Neural cell (in vitro differentiated cells): Measurements from ENCODE around the gene MCIDAS.

Experiments used
- EP300 ChIP-seq: fragments of 450-650 bp; conservative IDR thresholded peaks from 2 replicates; pipeline ENCODE4 v1.6.1; 2014; ENCODE audit warnings: antibody characterized with exemption, mild to moderate bottlenecking, moderate library complexity; ENCODE audit not compliant: poor library complexity, severe bottlenecking
- EZH2 ChIP-seq: fragments of 200-600, 300-800 bp; shearing (Covaris generic), sonication (generic); IDR thresholded peaks from 2 replicates; pipeline ENCODE4 v1.6.1; 2014; ENCODE audit warnings: antibody characterized with exemption, low read length, borderline replicate concordance, mild to moderate bottlenecking; ENCODE audit not compliant: insufficient read depth, poor library complexity, severe bottlenecking
- MXI1 ChIP-seq: fragments of 450-650 bp; conservative IDR thresholded peaks from 2 replicates; pipeline ENCODE4 v1.6.1; 2014; ENCODE audit warnings: antibody characterized with exemption, mild to moderate bottlenecking; ENCODE audit not compliant: poor library complexity, severe bottlenecking
- POLR2AphosphoS5 ChIP-seq: IDR thresholded peaks from 2 replicates; pipeline ENCODE4 v1.6.1; 2012
- RAD21 ChIP-seq: fragments of 450-650 bp; conservative IDR thresholded peaks from 2 replicates; pipeline ENCODE4 v1.6.1; 2014; ENCODE audit warnings: antibody characterized with exemption, mild to moderate bottlenecking, moderate library complexity
- REST ChIP-seq: IDR thresholded peaks from 2 replicates; pipeline ENCODE4 v1.6.1; 2012; ENCODE audit warnings: borderline replicate concordance
- SMC3 ChIP-seq: fragments of 450-650 bp; conservative IDR thresholded peaks from 2 replicates; pipeline ENCODE4 v1.6.1; 2014; ENCODE audit warnings: antibody characterized with exemption, mild to moderate bottlenecking, moderate library complexity; ENCODE audit not compliant: poor library complexity
- TAF1 ChIP-seq: IDR thresholded peaks from 2 replicates; pipeline ENCODE4 v1.6.1; 2012; ENCODE audit warnings: low read depth
- TF ChIP-seq, protein P1 (sequence below): fragments of 450-650 bp; IDR thresholded peaks from 2 replicates; pipeline ENCODE4 v1.5.1; 2014; ENCODE audit warnings: antibody characterized with exemption, mild to moderate bottlenecking, moderate library complexity; ENCODE audit not compliant: poor library complexity, severe bottlenecking

GRCh38 chr5:55231919-55232270, 4.8 kb upstream of the MCIDAS start:
- TF ChIP-seq, protein P1, sequence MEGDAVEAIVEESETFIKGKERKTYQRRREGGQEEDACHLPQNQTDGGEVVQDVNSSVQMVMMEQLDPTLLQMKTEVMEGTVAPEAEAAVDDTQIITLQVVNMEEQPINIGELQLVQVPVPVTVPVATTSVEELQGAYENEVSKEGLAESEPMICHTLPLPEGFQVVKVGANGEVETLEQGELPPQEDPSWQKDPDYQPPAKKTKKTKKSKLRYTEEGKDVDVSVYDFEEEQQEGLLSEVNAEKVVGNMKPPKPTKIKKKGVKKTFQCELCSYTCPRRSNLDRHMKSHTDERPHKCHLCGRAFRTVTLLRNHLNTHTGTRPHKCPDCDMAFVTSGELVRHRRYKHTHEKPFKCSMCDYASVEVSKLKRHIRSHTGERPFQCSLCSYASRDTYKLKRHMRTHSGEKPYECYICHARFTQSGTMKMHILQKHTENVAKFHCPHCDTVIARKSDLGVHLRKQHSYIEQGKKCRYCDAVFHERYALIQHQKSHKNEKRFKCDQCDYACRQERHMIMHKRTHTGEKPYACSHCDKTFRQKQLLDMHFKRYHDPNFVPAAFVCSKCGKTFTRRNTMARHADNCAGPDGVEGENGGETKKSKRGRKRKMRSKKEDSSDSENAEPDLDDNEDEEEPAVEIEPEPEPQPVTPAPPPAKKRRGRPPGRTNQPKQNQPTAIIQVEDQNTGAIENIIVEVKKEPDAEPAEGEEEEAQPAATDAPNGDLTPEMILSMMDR, result no peak
- TF ChIP-seq REST (no peak), EP300 (no peak), POLR2AphosphoS5 (no peak), TAF1 (no peak), MXI1 (no peak), EZH2 (no peak), SMC3 (no peak), RAD21 (no peak)
